HAP-1 (cell line): ENCODE results near the gene RHBDD1.
"Not testable (repeated sequence)": the region's sequence is repeated elsewhere in the genome, so short reads cannot be mapped to it uniquely, and the experiment has no call there.

Experiments used
- DNase-seq, 2 experiments: peaks; one replicate each; pipeline ENCODE4 v3.0.0-alpha.2; 2016 to 2020; ENCODE audit warnings: low spot score in 2 of 2
- H3K27me3 ChIP-seq: fragments of 250-450 bp; sonication (Bioruptor Pico); 2 replicates; pipeline ENCODE4 v1.5.1; 2020; ENCODE audit warnings: low read depth, mild to moderate bottlenecking, moderate library complexity
- H3K36me3 ChIP-seq: fragments of 250-450 bp; sonication (Bioruptor Pico); replicated peaks from 2 replicates; pipeline ENCODE4 v1.5.1; 2020; ENCODE audit warnings: mild to moderate bottlenecking
- H3K4me1 ChIP-seq: fragments of 250-450 bp; sonication (Bioruptor Pico); 2 replicates; pipeline ENCODE4 v1.5.1; 2020; ENCODE audit warnings: mild to moderate bottlenecking
- H3K4me3 ChIP-seq: fragments of 250-450 bp; sonication (Bioruptor Pico); 2 replicates; pipeline ENCODE4 v1.5.1; 2020; ENCODE audit warnings: mild to moderate bottlenecking, moderate library complexity
- H3K9me3 ChIP-seq: fragments of 250-450 bp; sonication (Bioruptor Pico); 2 replicates; pipeline ENCODE4 v1.5.1; 2020; ENCODE audit warnings: mild to moderate bottlenecking, moderate library complexity
- in situ Hi-C: fragments of 300-500 bp; cut with MboI; formaldehyde crosslinking; loops from 3 replicates; pipeline ENCODE4 v1.14.3; 2020; ENCODE audit warnings: low sequenced_read_pairs, inconsistent platforms, mixed read lengths

The RHBDD1 gene

DNA sequence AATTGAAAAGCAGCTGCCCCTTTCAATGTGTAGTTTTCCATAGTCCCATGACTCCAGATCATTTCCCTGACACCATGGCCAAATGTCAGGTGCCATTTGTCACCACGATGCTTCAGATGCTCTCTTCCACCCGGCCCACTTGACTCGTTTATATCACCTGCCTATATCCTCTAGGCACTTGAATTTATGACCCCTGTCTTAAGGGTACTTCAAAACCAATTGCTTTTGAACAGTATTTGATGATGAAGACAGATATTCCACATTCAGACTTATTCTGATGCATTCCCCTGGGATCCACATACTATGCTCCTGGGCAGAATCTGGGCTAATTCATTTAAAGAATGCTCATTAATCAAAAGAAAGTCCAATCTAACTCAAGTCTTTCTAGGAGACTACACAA is 16.9 kb upstream of the RHBDD1 start:
- in situ Hi-C loops = no loop called here
- no peak for DNase-seq
- Histone ChIP-seq H3K9me3 (no peaks in the 10 kb centered on the region), H3K36me3 (no peaks in the 10 kb centered on the region), H3K27me3 (no peaks in the 10 kb centered on the region; the same call in 1 of the 2 replicates), H3K4me1 (no peaks in the 10 kb centered on the region), H3K4me3 (no peak overlapping the region)

DNA sequence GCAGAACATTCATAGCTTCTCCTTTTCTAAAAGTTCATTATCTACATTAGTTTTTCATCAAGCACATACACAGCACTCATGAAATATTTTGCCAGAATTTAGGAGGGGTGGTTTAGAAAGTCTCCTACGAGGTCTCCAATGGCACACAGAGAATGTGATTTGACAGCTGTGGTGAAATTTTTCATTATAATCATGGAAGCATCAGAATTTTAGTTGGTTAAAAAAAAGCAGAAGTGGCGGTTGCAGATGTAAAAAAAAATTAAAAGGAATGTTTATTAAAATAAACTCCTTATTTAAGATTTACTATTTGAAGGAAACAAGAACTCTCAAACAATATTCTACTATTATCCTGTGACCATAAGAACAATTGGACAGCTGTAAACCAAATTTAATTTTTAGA is 10.8 kb upstream of the RHBDD1 start:
- in situ Hi-C loops = no loop called here

DNA sequence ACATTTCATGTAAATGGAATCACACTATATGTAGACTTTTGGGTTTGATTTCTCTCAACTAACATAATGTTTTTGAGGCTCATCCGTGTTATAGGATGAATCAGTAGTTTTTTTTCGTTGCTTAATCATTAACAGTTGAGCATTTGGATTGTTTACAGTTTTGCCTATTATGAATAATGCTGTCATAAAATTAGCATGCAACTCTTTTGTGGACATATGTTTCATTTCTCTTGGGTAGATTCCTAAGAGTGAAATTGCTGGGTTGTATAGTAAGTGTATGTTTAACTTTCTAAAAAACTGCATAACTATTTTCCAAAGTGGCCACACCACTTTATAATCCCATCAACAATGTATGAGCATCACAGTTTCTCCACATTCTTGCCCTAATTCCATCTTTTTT is 7.7 kb upstream of the RHBDD1 start:
- no peaks in the 10 kb centered on the region for H3K9me3 ChIP-seq
- in situ Hi-C loops = no loop called here
- no peak for DNase-seq

More for the DNA sequence above, 10.8 kb upstream of the RHBDD1 start:
- Histone ChIP-seq H3K27me3 (no peaks in the 10 kb centered on the region), H3K4me3 (no peak overlapping the region), H3K4me1 (no peaks in the 10 kb centered on the region), H3K36me3 (no peaks in the 10 kb centered on the region), H3K9me3 (no peaks in the 10 kb centered on the region)
- no peak for DNase-seq

DNA sequence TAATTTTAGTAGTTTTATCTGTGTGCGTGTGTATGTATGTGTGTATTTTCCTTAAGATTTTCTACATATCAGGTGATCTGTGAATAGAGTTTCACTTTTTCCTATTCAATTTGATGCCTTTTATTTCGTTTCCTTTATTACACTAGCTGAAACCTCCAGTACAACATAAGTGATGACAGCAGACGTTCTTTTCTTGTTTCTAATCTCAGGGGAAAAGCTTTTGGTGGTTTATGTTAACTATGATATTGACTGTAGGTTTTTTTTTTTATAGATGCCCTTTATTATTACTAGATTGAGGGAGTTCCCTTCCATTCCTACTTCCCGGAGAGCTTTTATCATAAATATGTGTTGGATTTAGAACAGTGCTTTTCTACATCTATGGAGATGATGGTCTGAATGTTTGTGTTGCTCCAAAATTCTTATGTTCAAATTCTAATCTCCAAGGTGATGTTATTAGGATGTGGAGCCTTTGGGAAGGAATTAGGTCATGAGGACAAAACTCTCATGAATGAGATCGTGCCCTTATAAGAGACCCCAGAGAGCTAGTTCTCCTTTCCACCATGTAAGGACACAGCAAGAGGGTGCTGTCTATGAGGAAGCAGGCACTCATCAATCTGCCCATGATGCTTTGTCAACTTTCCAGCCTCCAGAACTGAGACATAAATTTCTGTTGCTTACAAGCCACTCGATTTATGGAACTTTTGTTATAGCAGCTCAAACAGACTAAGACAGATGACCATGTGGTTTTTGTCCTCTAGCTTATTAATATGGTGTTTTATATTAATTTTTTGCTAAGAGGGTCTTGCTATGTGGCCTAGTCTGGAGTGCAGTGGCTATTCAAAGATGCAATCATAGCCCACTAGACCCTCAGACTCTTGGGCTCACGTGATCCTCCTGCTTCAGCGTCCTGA is 5.9 kb upstream of the RHBDD1 start:
- Histone ChIP-seq H3K4me3 (no peak overlapping the region), H3K27me3 (peaks cover 4% of the 10 kb centered on the region; the same call in 1 of the 2 replicates), H3K36me3 (no peaks in the 10 kb centered on the region), H3K4me1 (no peaks in the 10 kb centered on the region), H3K9me3 (no peaks in the 10 kb centered on the region)
- no peak for DNase-seq
- in situ Hi-C loops = no loop called here

More for the DNA sequence above, 7.7 kb upstream of the RHBDD1 start:
- Histone ChIP-seq H3K27me3 (peaks cover 4% of the 10 kb centered on the region; the same call in 1 of the 2 replicates), H3K36me3 (no peaks in the 10 kb centered on the region), H3K4me1 (no peaks in the 10 kb centered on the region), H3K4me3 (no peak overlapping the region)

DNA sequence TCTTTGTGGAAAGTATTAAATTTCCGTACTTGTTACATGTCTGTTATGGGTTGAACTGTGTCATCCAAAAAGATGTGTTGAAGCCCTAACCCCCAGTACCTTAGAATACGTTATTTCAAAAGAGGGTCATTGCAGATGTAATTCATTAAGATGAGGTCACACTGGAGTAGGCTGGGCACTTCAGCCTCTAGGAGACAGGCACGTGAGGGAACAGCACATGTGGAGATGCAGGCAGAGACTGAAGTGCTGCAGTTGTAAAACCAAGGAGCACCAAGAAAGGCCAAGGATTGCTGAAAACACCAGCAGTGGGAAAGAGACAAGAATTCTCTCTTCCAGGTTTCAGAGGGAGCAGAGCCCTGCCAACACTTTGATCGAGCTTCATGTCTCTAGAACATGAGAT is 4.6 kb upstream of the RHBDD1 start:
- Histone ChIP-seq H3K27me3 (peaks cover 4% of the 10 kb centered on the region; the same call in 1 of the 2 replicates), H3K4me3 (no peak overlapping the region), H3K9me3 (no peaks in the 10 kb centered on the region), H3K36me3 (no peaks in the 10 kb centered on the region), H3K4me1 (no peaks in the 10 kb centered on the region)
- DNase-seq = no peak
- in situ Hi-C loops = no loop called here

DNA sequence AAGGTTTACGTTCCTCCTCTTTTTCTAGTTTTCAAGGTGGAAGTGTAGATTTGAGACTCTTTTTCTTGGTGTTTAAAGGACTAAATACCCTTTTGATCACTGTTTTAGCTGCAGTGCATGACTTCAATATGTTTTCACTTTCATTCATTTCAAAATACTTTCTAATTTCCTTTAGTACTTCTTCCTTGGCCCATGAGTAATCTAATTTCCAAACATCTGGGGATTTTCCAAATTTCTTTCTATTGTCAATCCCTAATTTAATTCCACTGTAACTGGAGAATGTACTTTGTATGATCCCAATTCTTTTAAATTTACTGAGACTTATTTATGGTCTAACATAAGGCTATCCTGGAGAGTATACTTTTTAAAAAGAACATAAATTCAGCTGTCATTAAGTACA is 3.8 kb upstream of the RHBDD1 start:
- Histone ChIP-seq H3K4me3 (no peak overlapping the region), H3K4me1 (no peaks in the 10 kb centered on the region), H3K27me3 (peaks cover 4% of the 10 kb centered on the region; the same call in 1 of the 2 replicates), H3K36me3 (no peaks in the 10 kb centered on the region), H3K9me3 (no peaks in the 10 kb centered on the region)
- DNase-seq = no peak
- in situ Hi-C loops = no loop called here

DNA sequence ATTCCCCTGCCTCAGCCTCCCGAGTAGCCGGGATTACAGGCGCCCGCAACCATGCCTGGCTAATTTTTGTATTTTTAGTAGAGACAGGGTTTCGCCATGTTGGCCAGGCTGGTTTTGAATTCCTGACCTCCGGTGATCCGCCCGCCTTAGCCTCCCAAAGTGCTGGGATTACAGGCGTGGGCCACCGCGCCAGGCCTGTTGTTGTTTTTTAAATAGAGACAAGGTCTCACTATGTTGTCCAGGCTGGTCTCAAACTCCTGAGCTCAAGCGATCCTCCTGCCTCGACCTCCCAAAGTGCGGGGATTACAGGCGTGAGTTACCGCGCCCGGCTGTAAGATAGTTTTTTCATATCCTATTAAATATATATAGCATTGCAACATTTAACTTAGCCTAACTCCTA is 974 bp upstream of the RHBDD1 start:
- H3K9me3 ChIP-seq, DNase-seq, in situ Hi-C loops, H3K36me3 ChIP-seq, H3K27me3 ChIP-seq, H3K4me1 ChIP-seq, H3K4me3 ChIP-seq: not testable (repeated sequence)

DNA sequence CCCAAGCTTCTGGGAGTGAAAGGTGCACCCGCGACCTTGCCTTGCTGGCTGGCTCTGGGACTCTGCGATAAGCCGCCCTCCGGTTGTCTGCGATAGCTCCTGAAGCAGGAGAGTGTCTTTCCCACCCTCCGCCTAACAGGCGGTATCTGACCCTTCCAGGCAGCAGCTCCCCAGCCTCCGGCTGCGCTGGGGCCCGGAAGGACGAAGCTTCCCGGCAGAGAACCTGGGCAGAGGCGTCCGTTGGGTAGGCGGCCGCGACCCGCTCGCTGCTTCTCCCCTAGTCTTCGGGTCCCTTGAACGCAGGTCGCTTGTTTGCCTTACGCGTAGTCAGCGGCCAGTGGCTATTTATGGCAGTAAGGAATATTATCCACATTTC is 446 bp upstream of the RHBDD1 start:
- DNase-seq = no peak
- Histone ChIP-seq H3K36me3 (no peaks in the 10 kb centered on the region), H3K4me3 (no peak overlapping the region), H3K4me1 (no peaks in the 10 kb centered on the region), H3K9me3 (no peaks in the 10 kb centered on the region), H3K27me3 (peaks cover 4% of the 10 kb centered on the region; the same call in 1 of the 2 replicates)
- in situ Hi-C loops = no loop called here

DNA sequence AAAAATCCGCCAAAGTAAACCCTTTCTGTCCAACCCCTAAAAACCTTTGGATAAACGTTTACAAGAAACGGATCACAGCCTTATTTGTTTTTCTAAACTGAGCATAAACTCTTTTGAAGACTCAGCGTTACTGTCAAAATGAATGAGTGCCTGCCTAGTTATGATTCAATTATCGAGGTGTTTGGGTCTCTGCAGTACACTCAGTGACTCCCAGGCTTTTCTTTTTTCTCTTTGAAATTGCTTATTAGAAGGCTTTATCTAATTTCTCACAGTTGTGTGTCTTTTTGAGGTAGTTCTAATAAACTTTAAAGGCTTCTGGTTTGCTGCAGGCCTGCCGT is 663 bp downstream of the RHBDD1 start:
- peak overlapping the region; percentile 1; the same call in 1 of the 2 replicates for H3K4me3 ChIP-seq
- no peaks in the 10 kb centered on the region for H3K9me3 ChIP-seq
- H3K36me3 ChIP-seq = no peaks in the 10 kb centered on the region
- in situ Hi-C loops = no loop called here
- no peaks in the 10 kb centered on the region for H3K4me1 ChIP-seq
- no peak for DNase-seq
- peaks cover 4% of the 10 kb centered on the region; the same call in 1 of the 2 replicates for H3K27me3 ChIP-seq

DNA sequence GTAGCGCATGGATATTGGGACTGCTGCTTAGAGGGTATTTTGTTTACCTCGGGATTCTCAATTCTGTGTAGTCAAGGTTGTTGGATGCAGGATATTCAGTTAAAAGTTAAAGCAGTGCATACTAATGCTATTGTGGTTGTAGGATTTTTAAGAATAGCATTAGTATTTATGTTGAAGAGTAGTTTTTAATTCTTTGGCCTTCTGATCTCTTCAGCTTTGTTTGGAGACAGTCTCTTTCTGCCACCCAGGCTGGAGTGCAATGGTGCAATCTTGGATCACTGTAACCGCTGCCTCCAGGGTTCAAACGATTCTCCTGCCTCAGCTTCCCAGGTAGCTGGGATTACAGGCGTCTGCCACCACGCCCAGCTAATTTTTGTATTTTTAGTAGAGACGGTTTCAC is 1.5 kb downstream of the RHBDD1 start:
- no peaks in the 10 kb centered on the region for H3K9me3 ChIP-seq
- H3K27me3 ChIP-seq = peaks cover 1% of the 10 kb centered on the region; the same call in 1 of the 2 replicates
- no peaks in the 10 kb centered on the region for H3K36me3 ChIP-seq
- in situ Hi-C loops = no loop called here
- no peaks in the 10 kb centered on the region for H3K4me1 ChIP-seq
- no peak for DNase-seq
- H3K4me3 ChIP-seq = no peak overlapping the region

DNA sequence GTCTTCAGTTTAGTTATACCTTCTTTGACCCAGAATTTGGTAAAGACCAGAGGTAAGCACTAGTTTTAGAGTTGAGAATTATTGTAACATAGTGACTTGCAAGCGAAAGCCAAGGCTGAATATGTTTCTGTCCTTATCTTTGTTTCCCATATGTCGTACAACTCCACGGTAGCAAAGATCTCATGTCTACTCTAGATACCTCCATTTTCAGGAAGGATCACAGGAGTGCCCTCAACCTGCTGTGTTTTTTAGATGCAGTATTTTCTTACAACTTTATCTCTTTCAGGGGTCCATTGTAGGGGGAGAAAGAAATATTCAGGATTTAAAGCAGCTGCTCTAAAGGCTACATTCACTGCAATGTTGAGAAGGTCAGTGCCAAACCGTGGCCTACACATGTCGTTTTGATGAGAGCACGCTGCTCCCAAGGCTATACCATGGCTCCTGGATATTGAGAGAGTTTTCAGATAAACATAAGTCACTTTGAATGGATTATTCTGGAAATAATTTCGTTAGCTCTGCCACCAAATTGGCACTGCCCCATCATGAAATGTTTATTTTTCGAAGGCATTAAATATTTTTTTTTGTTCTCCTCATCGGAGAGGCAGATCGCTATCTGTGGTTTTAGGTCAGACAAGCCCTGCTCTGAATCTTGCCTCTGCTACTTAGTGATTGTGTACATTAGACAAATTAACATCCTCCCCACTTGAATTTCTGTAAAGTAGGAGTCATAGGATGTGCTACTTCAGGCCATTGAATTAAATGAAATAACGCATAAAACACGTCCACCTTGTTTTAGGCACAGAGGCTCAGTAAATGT is 2.1 kb downstream of the RHBDD1 start:
- no peaks in the 10 kb centered on the region for H3K36me3 ChIP-seq
- no peaks in the 10 kb centered on the region; the same call in 1 of the 2 replicates for H3K27me3 ChIP-seq
- no peak overlapping the region for H3K4me3 ChIP-seq
- no peaks in the 10 kb centered on the region for H3K9me3 ChIP-seq
- in situ Hi-C loops = no loop called here
- H3K4me1 ChIP-seq = no peaks in the 10 kb centered on the region
- DNase-seq = no peak

DNA sequence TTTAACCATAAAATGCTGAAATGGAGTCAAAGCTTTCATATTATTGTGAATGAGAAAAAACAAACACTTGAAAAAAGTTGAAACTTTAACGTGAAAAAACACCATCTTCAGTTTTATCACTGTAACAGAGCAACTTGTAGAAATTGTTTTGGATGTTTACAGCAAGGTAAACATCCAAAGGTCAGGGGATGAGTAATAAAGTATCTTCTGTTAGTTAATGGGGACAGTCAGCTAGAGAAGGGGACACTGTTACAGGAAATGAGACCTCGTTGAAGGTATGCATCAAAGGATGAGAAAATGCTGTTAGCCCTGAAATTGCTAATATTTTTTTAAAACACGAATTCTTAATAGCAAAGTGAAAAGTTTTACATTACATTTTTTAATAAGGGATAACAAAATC is 2.9 kb downstream of the RHBDD1 start:
- Histone ChIP-seq H3K9me3 (no peaks in the 10 kb centered on the region), H3K4me1 (no peaks in the 10 kb centered on the region), H3K36me3 (no peaks in the 10 kb centered on the region), H3K4me3 (no peak overlapping the region), H3K27me3 (no peaks in the 10 kb centered on the region; the same call in 1 of the 2 replicates)
- in situ Hi-C loops = no loop called here
- DNase-seq = no peak

DNA sequence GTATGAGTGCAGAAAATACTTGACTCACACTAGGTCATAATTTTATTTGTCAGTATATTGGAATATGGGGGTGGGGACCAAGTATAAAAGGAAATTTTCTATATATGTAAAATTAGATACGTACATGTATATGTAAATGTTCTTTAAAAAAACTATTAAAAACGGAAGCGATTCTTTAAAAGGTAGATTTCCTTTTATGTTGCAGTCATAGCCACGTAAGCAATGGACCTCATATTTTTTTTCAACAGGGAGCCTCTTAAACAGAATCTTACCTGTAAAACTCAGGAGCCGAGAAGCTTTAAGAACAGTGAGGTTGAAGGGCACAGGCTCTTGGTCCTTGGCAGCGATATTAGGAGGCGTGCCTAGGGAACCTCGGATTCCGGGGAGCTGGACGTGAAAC is 3.3 kb downstream of the RHBDD1 start:
- H3K36me3 ChIP-seq = no peaks in the 10 kb centered on the region
- no peak for DNase-seq
- H3K4me3 ChIP-seq = no peak overlapping the region
- in situ Hi-C loops = no loop called here
- no peaks in the 10 kb centered on the region for H3K9me3 ChIP-seq
- no peaks in the 10 kb centered on the region for H3K4me1 ChIP-seq
- H3K27me3 ChIP-seq = no peaks in the 10 kb centered on the region; the same call in 1 of the 2 replicates

DNA sequence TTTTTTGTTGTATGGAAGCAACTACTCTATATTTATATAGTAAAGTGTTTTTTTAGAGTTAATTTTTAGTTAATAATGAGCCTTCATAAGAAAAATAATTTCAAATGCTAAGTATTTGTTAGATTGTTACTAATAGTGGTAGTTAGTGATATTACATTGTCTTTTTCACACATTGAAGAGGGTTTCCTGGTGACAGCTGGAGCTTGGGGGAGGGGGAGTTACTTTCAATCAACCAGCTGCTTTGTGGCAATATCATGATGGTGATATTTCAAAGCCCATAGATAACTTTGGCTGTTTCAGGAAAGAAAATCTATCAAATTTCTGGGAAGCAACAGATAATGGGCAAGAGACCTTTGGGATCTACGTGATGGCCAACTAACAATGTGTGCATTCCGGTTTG is 4.1 kb downstream of the RHBDD1 start:
- Histone ChIP-seq H3K9me3 (no peaks in the 10 kb centered on the region), H3K4me3 (no peak overlapping the region), H3K36me3 (no peaks in the 10 kb centered on the region), H3K4me1 (no peaks in the 10 kb centered on the region), H3K27me3 (no peaks in the 10 kb centered on the region; the same call in 1 of the 2 replicates)
- in situ Hi-C loops = no loop called here
- DNase-seq = no peak
